ENCODE results near the gene CD209. TPM values are rescaled to one million over a fixed set of nuclear protein-coding genes. Genes with fewer than 3 reads are reported as not detected.

The CD209 gene
- total and polyA plus RNA-seq, 4 donors, result 0.57 to 3.3 (median 1.8) TPM

- Histone ChIP-seq H3K9me3 (ENCODE audit: control insufficient read depth in 4 of 4, insufficient read depth in 3 of 4, low read length in 3 of 4) (peaks cover 0 to 1% (median 0%) of the 10 kb centered on the region in 4 donors), H3K4me3 (no peak overlapping the region), H3K36me3 (ENCODE audit: control insufficient read depth in 4 of 4, insufficient read depth in 4 of 4, low read length in 4 of 4) (no peaks in the 10 kb centered on the region), H3K27ac (ENCODE audit: low read depth in 1 of 2, low read length in 1 of 2) (no peak overlapping the region), H3K9ac (ENCODE audit: insufficient read depth in 1 of 2, low read length in 2 of 2) (no peak overlapping the region), H3K27me3 (ENCODE audit: control insufficient read depth in 3 of 3, insufficient read depth in 3 of 3, low read length in 2 of 3) (peaks cover 0 to 3% (median 2%) of the 10 kb centered on the region in 3 donors), H3K4me1 (ENCODE audit: control insufficient read depth in 5 of 5, insufficient read depth in 5 of 5, low read length in 5 of 5) (peaks cover 0 to 8% (median 0%) of the 10 kb centered on the region in 5 donors)
- ATAC-seq (ENCODE audit: insufficient read depth, low FRiP score) (no peak), DNase-seq (no peak)
- TF ChIP-seq CTCF (IDR thresholded peaks at IDR 0.05; ENCODE audit: control extremely low read depth, extremely low read depth), result no peak
- 84 to 88% methylated on average over 6 of the region's 6 CpGs for WGBS, 2 donors
These were observed 42.9 kb downstream of the CD209 start for GRCh38 chr19:7704280-7705060.

- peaks cover 0 to 3% (median 2%) of the 10 kb centered on the region in 3 donors for H3K27me3 ChIP-seq (ENCODE audit: control insufficient read depth in 3 of 3, insufficient read depth in 3 of 3, low read length in 2 of 3)
- H3K9me3 ChIP-seq (ENCODE audit: control insufficient read depth in 4 of 4, insufficient read depth in 3 of 4, low read length in 3 of 4), result peaks cover 0 to 1% (median 0%) of the 10 kb centered on the region in 4 donors
- no peak overlapping the region for H3K9ac ChIP-seq (ENCODE audit: insufficient read depth in 1 of 2, low read length in 2 of 2)
- H3K4me3 ChIP-seq, result no peak overlapping the region
- H3K36me3 ChIP-seq (ENCODE audit: control insufficient read depth in 4 of 4, insufficient read depth in 4 of 4, low read length in 4 of 4), result no peaks in the 10 kb centered on the region
- no peak overlapping the region for H3K27ac ChIP-seq (ENCODE audit: low read depth in 1 of 2, low read length in 1 of 2)
- TF ChIP-seq CTCF (IDR thresholded peaks at IDR 0.05; ENCODE audit: control extremely low read depth, extremely low read depth), result no peak
- DNase-seq (no peak), ATAC-seq (ENCODE audit: insufficient read depth, low FRiP score) (no peak)
- H3K4me1 ChIP-seq (ENCODE audit: control insufficient read depth in 5 of 5, insufficient read depth in 5 of 5, low read length in 5 of 5), result peaks cover 0 to 8% (median 0%) of the 10 kb centered on the region in 5 donors
- 68 to 75% methylated on average over 8 of the region's 8 CpGs for WGBS, 2 donors
These were observed 44.0 kb downstream of the CD209 start for GRCh38 chr19:7703332-7703731.

- WGBS, 2 donors, result 61 to 62% methylated on average over 20 of the region's 20 CpGs
- no peaks in the 10 kb centered on the region for H3K36me3 ChIP-seq (ENCODE audit: control insufficient read depth in 4 of 4, insufficient read depth in 4 of 4, low read length in 4 of 4)
- no peak within 1 kb of the TSS for H3K4me3 ChIP-seq
- no peak within 1 kb of the TSS for H3K27ac ChIP-seq (ENCODE audit: low read depth in 1 of 2, low read length in 1 of 2)
- H3K27me3 ChIP-seq (ENCODE audit: control insufficient read depth in 3 of 3, insufficient read depth in 3 of 3, low read length in 2 of 3), result peaks cover 0 to 3% (median 2%) of the 10 kb centered on the region in 3 donors
- ATAC-seq (ENCODE audit: insufficient read depth, low FRiP score) (no peak), DNase-seq (no peak)
- H3K9ac ChIP-seq (ENCODE audit: insufficient read depth in 1 of 2, low read length in 2 of 2), result no peak within 1 kb of the TSS
- TF ChIP-seq CTCF (IDR thresholded peaks at IDR 0.05; ENCODE audit: control extremely low read depth, extremely low read depth), result no peak
- no peaks in the 10 kb centered on the region for H3K4me1 ChIP-seq (ENCODE audit: control insufficient read depth in 5 of 5, insufficient read depth in 5 of 5, low read length in 5 of 5)
- H3K9me3 ChIP-seq (ENCODE audit: control insufficient read depth in 4 of 4, insufficient read depth in 3 of 4, low read length in 3 of 4), result peaks cover 0 to 1% (median 0%) of the 10 kb centered on the region in 4 donors
These were observed 45.5 kb downstream of the CD209 start, which contains the start of gene FCER2 for GRCh38 chr19:7701654-7702457. Gene FCER2 (minus strand): TSS chr19:7702131. CDS start chr19:7699760, 2,371 bp downstream.
